Fibroblast of villous mesenchyme (primary cell): ENCODE measurements around the gene BSND. TPM values are rescaled to one million over a fixed set of nuclear protein-coding genes. Genes with fewer than 3 reads are reported as not detected.
A peak's percentile ranks its signal among the peaks of the same experiment; 100 is the strongest.
"Not testable (repeated sequence)": the region's sequence is repeated elsewhere in the genome, so short reads cannot be mapped to it uniquely, and the experiment has no call there.

Source experiments
- DNase-seq: peaks from one replicate; pipeline ENCODE4 v3.0.0-alpha.2; 2010; ENCODE audit warnings: low read depth
- H3K4me3 ChIP-seq: 2 replicates; pipeline ENCODE4 v1.5.1; 2011; ENCODE audit warnings: low read depth, mild to moderate bottlenecking, low read length
- CTCF ChIP-seq: IDR thresholded peaks from 2 replicates; pipeline ENCODE4 v1.5.1; 2012; ENCODE audit warnings: low read depth, mild to moderate bottlenecking, low read length; ENCODE audit not compliant: insufficient read depth
- total RNA-seq: library from RNA; depleted of rRNA; stranded (reverse); fragments of >200 nt; gene quantifications from 2 replicates; pipeline ENCODE4 v1.2.3, GENCODE V29; 2012

BSND gene
- total RNA-seq, 1 donor = not detected

GRCh38 chr1:54953846-54954245, 44.9 kb upstream of the BSND start:
- no peak for DNase-seq
- no peak overlapping the region for H3K4me3 ChIP-seq
- no peak for TF ChIP-seq CTCF

GRCh38 chr1:54955359-54955758, 43.4 kb upstream of the BSND start:
- H3K4me3 ChIP-seq = no peak overlapping the region
- DNase-seq = peak; percentile 28
- no peak for TF ChIP-seq CTCF

- no peak for TF ChIP-seq CTCF
- no peak overlapping the region for H3K4me3 ChIP-seq
- no peak for DNase-seq
Measured at GRCh38 chr1:54956726-54957125, 42.0 kb upstream of the BSND start.

GRCh38 chr1:54959241-54959640, 39.5 kb upstream of the BSND start:
- H3K4me3 ChIP-seq = no peak overlapping the region
- no peak for TF ChIP-seq CTCF
- DNase-seq = peak; percentile 17

- no peak overlapping the region for H3K4me3 ChIP-seq
- TF ChIP-seq CTCF = no peak
- no peak for DNase-seq
Measured at GRCh38 chr1:54962612-54963395, 35.9 kb upstream of the BSND start.

GRCh38 chr1:54963829-54964228, 34.9 kb upstream of the BSND start:
- DNase-seq, H3K4me3 ChIP-seq: not testable (repeated sequence)

GRCh38 chr1:54965624-54966340, 33.0 kb upstream of the BSND start:
- H3K4me3 ChIP-seq = no peak overlapping the region
- TF ChIP-seq CTCF = no peak
- peak; percentile 54 for DNase-seq
